ENCODE measurements around the gene FCGBP.
A peak's percentile ranks its signal among the peaks of the same experiment; 100 is the strongest.

The FCGBP gene

GRCh38 chr19:39941615-39942365 is 7.4 kb upstream of the FCGBP start:
- H3K27ac ChIP-seq = peak overlapping the region; percentile 92
- TF ChIP-seq CTCF (conservative IDR thresholded peaks at IDR 0.05) = no peak

- TF ChIP-seq CTCF (conservative IDR thresholded peaks at IDR 0.05) = no peak
- peak overlapping the region; percentile 92 for H3K27ac ChIP-seq
These were observed 6.7 kb upstream of the FCGBP start for GRCh38 chr19:39941151-39941550.

- H3K27ac ChIP-seq = peak overlapping the region; percentile 92; the same call in 1 of the 2 replicates
- TF ChIP-seq CTCF (conservative IDR thresholded peaks at IDR 0.05) = no peak
These were observed 5.9 kb upstream of the FCGBP start for GRCh38 chr19:39940221-39940833.

- no peak for TF ChIP-seq CTCF (conservative IDR thresholded peaks at IDR 0.05)
- no peak overlapping the region; the same call in 1 of the 2 replicates for H3K27ac ChIP-seq
These were observed 5.1 kb upstream of the FCGBP start for GRCh38 chr19:39939556-39939955.

GRCh38 chr19:39937787-39938186 is 3.4 kb upstream of the FCGBP start:
- TF ChIP-seq CTCF (conservative IDR thresholded peaks at IDR 0.05) = no peak

GRCh38 chr19:39937094-39937720 is 2.8 kb upstream of the FCGBP start:
- H3K27ac ChIP-seq = peak overlapping the region; percentile 77
- no peak for TF ChIP-seq CTCF (conservative IDR thresholded peaks at IDR 0.05)

More at GRCh38 chr19:39937787-39938186, 3.4 kb upstream of the FCGBP start:
- H3K27ac ChIP-seq = peak overlapping the region; percentile 77

GRCh38 chr19:39936622-39937021 is 2.2 kb upstream of the FCGBP start:
- peak overlapping the region; percentile 77 for H3K27ac ChIP-seq
- no peak for TF ChIP-seq CTCF (conservative IDR thresholded peaks at IDR 0.05)

Data from VCaP (cell line).